GM12878 (cell line): Measurements from ENCODE around the gene SLC20A1.

ENCODE experiments used
- CBX3 ChIP-seq: fragments of 200-600 bp; sonication (generic); IDR thresholded peaks from 2 replicates; pipeline ENCODE4 v1.6.1; 2016; ENCODE audit warnings: low read depth, borderline replicate concordance
- CBX5 ChIP-seq: sonication (generic); IDR thresholded peaks from 2 replicates; pipeline ENCODE4 v1.6.1; 2016; ENCODE audit warnings: low read depth, moderate library complexity, mild to moderate bottlenecking, inconsistent platforms
- CREB1 ChIP-seq: IDR thresholded peaks from 2 replicates; pipeline ENCODE4 v1.6.1; 2012; ENCODE audit warnings: low read depth, mild to moderate bottlenecking, inconsistent platforms
- EZH2 ChIP-seq: IDR thresholded peaks from 2 replicates; pipeline ENCODE4 v1.6.1; 2012; ENCODE audit warnings: low read depth, mild to moderate bottlenecking, control low read depth, inconsistent platforms, low read length, borderline replicate concordance; ENCODE audit not compliant: control insufficient read depth
- POLR2A ChIP-seq: IDR thresholded peaks from 2 replicates; pipeline ENCODE4 v1.6.1; 2011; ENCODE audit warnings: low read depth, mild to moderate bottlenecking, low read length
- TCF12 ChIP-seq: IDR thresholded peaks from 2 replicates; pipeline ENCODE4 v1.6.1; 2011; ENCODE audit warnings: low read depth, mild to moderate bottlenecking, low read length
- ZSCAN29 ChIP-seq: fragments of 450-650 bp; IDR thresholded peaks from 2 replicates; pipeline ENCODE4 v1.6.1; 2017; ENCODE audit warnings: mild to moderate bottlenecking, moderate library complexity
- TF ChIP-seq, protein P1 (sequence below): fragments of 450-650 bp; IDR thresholded peaks from 2 replicates; pipeline ENCODE4 v1.6.1; 2017; ENCODE audit warnings: mild to moderate bottlenecking, low read depth, inconsistent platforms; ENCODE audit not compliant: poor library complexity, severe bottlenecking
- TF ChIP-seq, protein P2 (sequence below): fragments of 450-650 bp; IDR thresholded peaks from 2 replicates; pipeline ENCODE4 v1.6.1; 2017; ENCODE audit warnings: mild to moderate bottlenecking
- TF ChIP-seq, protein P3 (sequence below), 3 experiments: IDR thresholded peaks in 2 of 3; conservative IDR thresholded peaks in 1 of 3; 2 replicates each; pipeline ENCODE4 v1.5.1; 2011; ENCODE audit warnings: low read depth in 3 of 3, low read length in 3 of 3, mild to moderate bottlenecking in 3 of 3, control low read depth in 2 of 3, moderate library complexity in 2 of 3, inconsistent platforms in 1 of 3, mixed read lengths in 1 of 3; ENCODE audit not compliant: control insufficient read depth in 2 of 3, insufficient read depth in 1 of 3; ENCODE audit errors: extremely low read depth in 1 of 3
- TF ChIP-seq, protein P4 (sequence below): IDR thresholded peaks from 2 replicates; pipeline ENCODE4 v1.6.1; 2012; ENCODE audit warnings: mild to moderate bottlenecking, low read depth, low read length
- TF ChIP-seq, protein P5 (sequence below): IDR thresholded peaks from 2 replicates; pipeline ENCODE4 v1.6.1; 2012; ENCODE audit warnings: low read depth, low read length, improper control_type of control experiment

DNA sequence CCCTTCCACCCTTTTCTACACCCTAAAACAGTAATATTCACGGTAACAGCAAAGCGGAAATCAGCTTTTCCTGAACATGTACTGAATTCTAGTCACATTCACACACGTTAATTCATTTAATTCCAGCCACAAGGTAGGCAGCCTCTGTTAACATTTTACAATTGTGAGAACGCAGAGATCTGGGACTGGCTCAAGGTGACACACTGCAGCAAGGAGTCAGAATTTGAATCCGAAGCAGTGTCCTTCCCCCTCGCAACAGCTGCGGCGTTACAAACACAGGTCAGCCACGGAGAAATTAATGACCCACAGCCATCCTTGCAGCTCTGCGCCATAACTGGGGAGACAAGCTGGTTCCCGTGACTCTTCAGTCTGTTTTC, 818 bp upstream of the SLC20A1 start:
- TF ChIP-seq CBX3: no peak
- TF ChIP-seq, protein P1, sequence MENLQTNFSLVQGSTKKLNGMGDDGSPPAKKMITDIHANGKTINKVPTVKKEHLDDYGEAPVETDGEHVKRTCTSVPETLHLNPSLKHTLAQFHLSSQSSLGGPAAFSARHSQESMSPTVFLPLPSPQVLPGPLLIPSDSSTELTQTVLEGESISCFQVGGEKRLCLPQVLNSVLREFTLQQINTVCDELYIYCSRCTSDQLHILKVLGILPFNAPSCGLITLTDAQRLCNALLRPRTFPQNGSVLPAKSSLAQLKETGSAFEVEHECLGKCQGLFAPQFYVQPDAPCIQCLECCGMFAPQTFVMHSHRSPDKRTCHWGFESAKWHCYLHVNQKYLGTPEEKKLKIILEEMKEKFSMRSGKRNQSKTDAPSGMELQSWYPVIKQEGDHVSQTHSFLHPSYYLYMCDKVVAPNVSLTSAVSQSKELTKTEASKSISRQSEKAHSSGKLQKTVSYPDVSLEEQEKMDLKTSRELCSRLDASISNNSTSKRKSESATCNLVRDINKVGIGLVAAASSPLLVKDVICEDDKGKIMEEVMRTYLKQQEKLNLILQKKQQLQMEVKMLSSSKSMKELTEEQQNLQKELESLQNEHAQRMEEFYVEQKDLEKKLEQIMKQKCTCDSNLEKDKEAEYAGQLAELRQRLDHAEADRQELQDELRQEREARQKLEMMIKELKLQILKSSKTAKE: peak; percentile 8
- no peak for TF ChIP-seq CREB1
- TF ChIP-seq, protein P2, sequence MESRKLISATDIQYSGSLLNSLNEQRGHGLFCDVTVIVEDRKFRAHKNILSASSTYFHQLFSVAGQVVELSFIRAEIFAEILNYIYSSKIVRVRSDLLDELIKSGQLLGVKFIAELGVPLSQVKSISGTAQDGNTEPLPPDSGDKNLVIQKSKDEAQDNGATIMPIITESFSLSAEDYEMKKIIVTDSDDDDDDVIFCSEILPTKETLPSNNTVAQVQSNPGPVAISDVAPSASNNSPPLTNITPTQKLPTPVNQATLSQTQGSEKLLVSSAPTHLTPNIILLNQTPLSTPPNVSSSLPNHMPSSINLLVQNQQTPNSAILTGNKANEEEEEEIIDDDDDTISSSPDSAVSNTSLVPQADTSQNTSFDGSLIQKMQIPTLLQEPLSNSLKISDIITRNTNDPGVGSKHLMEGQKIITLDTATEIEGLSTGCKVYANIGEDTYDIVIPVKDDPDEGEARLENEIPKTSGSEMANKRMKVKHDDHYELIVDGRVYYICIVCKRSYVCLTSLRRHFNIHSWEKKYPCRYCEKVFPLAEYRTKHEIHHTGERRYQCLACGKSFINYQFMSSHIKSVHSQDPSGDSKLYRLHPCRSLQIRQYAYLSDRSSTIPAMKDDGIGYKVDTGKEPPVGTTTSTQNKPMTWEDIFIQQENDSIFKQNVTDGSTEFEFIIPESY: no peak
- TF ChIP-seq, protein P3, sequence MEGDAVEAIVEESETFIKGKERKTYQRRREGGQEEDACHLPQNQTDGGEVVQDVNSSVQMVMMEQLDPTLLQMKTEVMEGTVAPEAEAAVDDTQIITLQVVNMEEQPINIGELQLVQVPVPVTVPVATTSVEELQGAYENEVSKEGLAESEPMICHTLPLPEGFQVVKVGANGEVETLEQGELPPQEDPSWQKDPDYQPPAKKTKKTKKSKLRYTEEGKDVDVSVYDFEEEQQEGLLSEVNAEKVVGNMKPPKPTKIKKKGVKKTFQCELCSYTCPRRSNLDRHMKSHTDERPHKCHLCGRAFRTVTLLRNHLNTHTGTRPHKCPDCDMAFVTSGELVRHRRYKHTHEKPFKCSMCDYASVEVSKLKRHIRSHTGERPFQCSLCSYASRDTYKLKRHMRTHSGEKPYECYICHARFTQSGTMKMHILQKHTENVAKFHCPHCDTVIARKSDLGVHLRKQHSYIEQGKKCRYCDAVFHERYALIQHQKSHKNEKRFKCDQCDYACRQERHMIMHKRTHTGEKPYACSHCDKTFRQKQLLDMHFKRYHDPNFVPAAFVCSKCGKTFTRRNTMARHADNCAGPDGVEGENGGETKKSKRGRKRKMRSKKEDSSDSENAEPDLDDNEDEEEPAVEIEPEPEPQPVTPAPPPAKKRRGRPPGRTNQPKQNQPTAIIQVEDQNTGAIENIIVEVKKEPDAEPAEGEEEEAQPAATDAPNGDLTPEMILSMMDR (IDR thresholded peaks at IDR 0.05 in 2 of 3, conservative IDR thresholded peaks at IDR 0.05 in 1 of 3; ENCODE audit: control insufficient read depth in 2 of 3, extremely low read depth in 1 of 3, insufficient read depth in 1 of 3, low read depth in 3 of 3, low read length in 3 of 3): no peak
- TF ChIP-seq, protein P4, sequence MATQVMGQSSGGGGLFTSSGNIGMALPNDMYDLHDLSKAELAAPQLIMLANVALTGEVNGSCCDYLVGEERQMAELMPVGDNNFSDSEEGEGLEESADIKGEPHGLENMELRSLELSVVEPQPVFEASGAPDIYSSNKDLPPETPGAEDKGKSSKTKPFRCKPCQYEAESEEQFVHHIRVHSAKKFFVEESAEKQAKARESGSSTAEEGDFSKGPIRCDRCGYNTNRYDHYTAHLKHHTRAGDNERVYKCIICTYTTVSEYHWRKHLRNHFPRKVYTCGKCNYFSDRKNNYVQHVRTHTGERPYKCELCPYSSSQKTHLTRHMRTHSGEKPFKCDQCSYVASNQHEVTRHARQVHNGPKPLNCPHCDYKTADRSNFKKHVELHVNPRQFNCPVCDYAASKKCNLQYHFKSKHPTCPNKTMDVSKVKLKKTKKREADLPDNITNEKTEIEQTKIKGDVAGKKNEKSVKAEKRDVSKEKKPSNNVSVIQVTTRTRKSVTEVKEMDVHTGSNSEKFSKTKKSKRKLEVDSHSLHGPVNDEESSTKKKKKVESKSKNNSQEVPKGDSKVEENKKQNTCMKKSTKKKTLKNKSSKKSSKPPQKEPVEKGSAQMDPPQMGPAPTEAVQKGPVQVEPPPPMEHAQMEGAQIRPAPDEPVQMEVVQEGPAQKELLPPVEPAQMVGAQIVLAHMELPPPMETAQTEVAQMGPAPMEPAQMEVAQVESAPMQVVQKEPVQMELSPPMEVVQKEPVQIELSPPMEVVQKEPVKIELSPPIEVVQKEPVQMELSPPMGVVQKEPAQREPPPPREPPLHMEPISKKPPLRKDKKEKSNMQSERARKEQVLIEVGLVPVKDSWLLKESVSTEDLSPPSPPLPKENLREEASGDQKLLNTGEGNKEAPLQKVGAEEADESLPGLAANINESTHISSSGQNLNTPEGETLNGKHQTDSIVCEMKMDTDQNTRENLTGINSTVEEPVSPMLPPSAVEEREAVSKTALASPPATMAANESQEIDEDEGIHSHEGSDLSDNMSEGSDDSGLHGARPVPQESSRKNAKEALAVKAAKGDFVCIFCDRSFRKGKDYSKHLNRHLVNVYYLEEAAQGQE: no peak
- no peak for TF ChIP-seq POLR2A
- no peak for TF ChIP-seq EZH2
- no peak for TF ChIP-seq ZSCAN29
- TF ChIP-seq, protein P5, sequence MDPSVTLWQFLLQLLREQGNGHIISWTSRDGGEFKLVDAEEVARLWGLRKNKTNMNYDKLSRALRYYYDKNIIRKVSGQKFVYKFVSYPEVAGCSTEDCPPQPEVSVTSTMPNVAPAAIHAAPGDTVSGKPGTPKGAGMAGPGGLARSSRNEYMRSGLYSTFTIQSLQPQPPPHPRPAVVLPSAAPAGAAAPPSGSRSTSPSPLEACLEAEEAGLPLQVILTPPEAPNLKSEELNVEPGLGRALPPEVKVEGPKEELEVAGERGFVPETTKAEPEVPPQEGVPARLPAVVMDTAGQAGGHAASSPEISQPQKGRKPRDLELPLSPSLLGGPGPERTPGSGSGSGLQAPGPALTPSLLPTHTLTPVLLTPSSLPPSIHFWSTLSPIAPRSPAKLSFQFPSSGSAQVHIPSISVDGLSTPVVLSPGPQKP: no peak
- no peak for TF ChIP-seq CBX5
- TF ChIP-seq TCF12: 0 out of 2 replicates have a peak, but pooled peaks have one; percentile 38
